Heart right ventricle (tissue), 16 donors: ENCODE data around the gene NR2F1. TPM values are rescaled to one million over a fixed set of nuclear protein-coding genes. Genes with fewer than 3 reads are reported as not detected.

Experiments used
- ATAC-seq, 8 donors: fragments of 200-7000 bp; cut with Tn5 transposase; one replicate each; pipeline ENCODE4 v1.9.1; 2020; ENCODE audit warnings: mild to moderate bottlenecking in 8 of 8, moderate library complexity in 8 of 8, moderate number of reproducible peaks in 1 of 8
- DNase-seq, 2 donors: peaks; one replicate each; pipeline ENCODE4 v3.0.0-alpha.2; 2020
- H3K27ac ChIP-seq, 10 donors: fragments of 200-600 bp; sonication (generic) in 2 of 10; one replicate each; pipeline versions ENCODE4 v1.5.0 to v1.8.0; 2020 to 2022; ENCODE audit warnings: mild to moderate bottlenecking in 3 of 10
- H3K27me3 ChIP-seq, 7 donors: fragments of 200-600 bp; one replicate each; pipeline ENCODE4 v1.8.0; 2021 to 2022; ENCODE audit warnings: mild to moderate bottlenecking in 2 of 7
- H3K36me3 ChIP-seq, 9 donors: fragments of 200-600 bp; sonication (generic) in 1 of 9; one replicate each; pipeline versions ENCODE4 v1.5.0 to v1.8.0; 2020 to 2022; ENCODE audit warnings: mild to moderate bottlenecking in 2 of 9
- H3K4me1 ChIP-seq, 9 donors: fragments of 200-600 bp; sonication (generic) in 1 of 9; one replicate each; pipeline versions ENCODE4 v1.5.0 to v1.8.0; 2020 to 2022; ENCODE audit warnings: mild to moderate bottlenecking in 4 of 9
- H3K4me3 ChIP-seq, 10 donors: fragments of 200-600 bp; sonication (generic) in 2 of 10; one replicate each; pipeline versions ENCODE4 v1.5.0 to v1.8.0; 2020 to 2022; ENCODE audit warnings: mild to moderate bottlenecking in 7 of 10, moderate library complexity in 2 of 10
- H3K9me3 ChIP-seq, 11 donors: fragments of 200-600 bp in 10 of 11; sonication (generic) in 2 of 11; one replicate each; pipeline versions ENCODE4 v1.5.0 to v1.8.0; 2013 to 2022; ENCODE audit warnings: mild to moderate bottlenecking in 2 of 11, control low read depth in 1 of 11, moderate library complexity in 1 of 11
- CTCF ChIP-seq, 9 donors: fragments of 200-600 bp; sonication (generic) in 2 of 9; IDR thresholded peaks; one replicate each; pipeline versions ENCODE4 v1.5.0 to v1.8.0; 2021 to 2022; ENCODE audit warnings: antibody characterized with exemption in 9 of 9, mild to moderate bottlenecking in 5 of 9, moderate library complexity in 1 of 9
- WGBS, 2 donors: extraction: QIAGEN DNeasy Blood & Tissue Kit; methylation state at CpG; one replicate each; pipeline ENCODE4 v1.1.7; 2013; ENCODE audit warnings: inconsistent platforms in 1 of 2; 5-methylcytosine and 5-hydroxymethylcytosine counted together
- intact Hi-C, 10 donors: fragments of 100-400 bp; cut with DNase I; formaldehyde crosslinking; loops; one replicate each; pipeline versions ENCODE4 v1.11.1 to v1.14.2; 2022
- polyA plus RNA-seq, 2 donors: library from polyadenylated mRNA; stranded (reverse); fragments of 200-250 nt; gene quantifications; one replicate each; pipeline ENCODE4 v1.2.3, GENCODE V29; 2013
- total RNA-seq, 10 donors: library from RNA; stranded (reverse); fragmentation: NEBNext Ultra II Directional in 3 of 10; extraction: Animal tissue kit (Norgen Biotek cat#: 25700) in 3 of 10; gene quantifications; one replicate each; pipeline versions ENCODE4 v1.2.1 to v1.2.4, GENCODE V29; 2021 to 2023
- donor health status: Arrhythmogenic right ventricular cardiomyopathy.
- donor health status: ischemic (EF 13 %, LVEDD 7.1; RV severe dilation, severe dysfunction).
- donor health status: healthy with polysubstance abuse.
- donor health status: DM: no; HTN: yes; CAD: no.
- donor health status: DM: no; HTN: no; CAD: no.
- donor health status: ischemic (EF 25% LVEDD 6.9; RV normal size, moderate dysfunction).
- donor health status: ischemic (EF 25% LVEDD 5.7; RV mildly dilated, moderate dysfunction).
- donor health status: healthy.
- donor health status: DM: yes; HTN: yes; CAD: no.
- donor health status: Ischemic cardiomyopathy.
- donor health status: ischemic (EF 35%, LVEDD 5.7; RV mildly dilated, moderate dysfunction).
- donor health status: nonischemic (EF 11% LVEDD 7.7; RV severe dilation, severe dysfunction).
- donor health status: DM: yes; HTN: yes; CAD: no.
- donor health status: PGD.
- donor health status: ischemic (EF 29% LVEDD 5.4; RV normal size, mild dysfunction).
- donor health status: nonischemic (EF 23%, LVEDD 6.1; RV moderate dilation, normal function).

Gene NR2F1
- total and polyA plus RNA-seq, 12 donors = 0.27 to 2.4 (median 0.92) TPM

- no peak for TF ChIP-seq CTCF (IDR thresholded peaks at IDR 0.05)
- peaks cover 0 to 7% (median 0%) of the 10 kb centered on the region in 9 donors for H3K4me1 ChIP-seq
- 85 to 86% methylated on average over 4 of the region's 4 CpGs for WGBS, 2 donors
- ATAC-seq (no peak), DNase-seq (no peak)
- H3K27me3 ChIP-seq = peaks cover 23 to 100% (median 83%) of the 10 kb centered on the region in 7 donors
- no peaks in the 10 kb centered on the region for H3K36me3 ChIP-seq
- no peak overlapping the region for H3K27ac ChIP-seq
- peaks cover 0 to 7% (median 0%) of the 10 kb centered on the region in 11 donors for H3K9me3 ChIP-seq
- intact Hi-C loops = no loop called here
- H3K4me3 ChIP-seq = no peak overlapping the region
Measured at GRCh38 chr5:93591323-93591945, 8.4 kb downstream of the NR2F1 start.

- peaks cover 25 to 100% (median 83%) of the 10 kb centered on the region in 7 donors for H3K27me3 ChIP-seq
- intact Hi-C loops = no loop called here
- 57 to 73% methylated on average over 5 of the region's 5 CpGs for WGBS, 2 donors
- DNase-seq (no peak), ATAC-seq (no peak)
- no peaks in the 10 kb centered on the region for H3K36me3 ChIP-seq
- peaks cover 0 to 7% (median 0%) of the 10 kb centered on the region in 11 donors for H3K9me3 ChIP-seq
- H3K4me1 ChIP-seq = peaks cover 0 to 14% (median 0%) of the 10 kb centered on the region in 9 donors
- H3K4me3 ChIP-seq = no peak overlapping the region
- H3K27ac ChIP-seq = no peak overlapping the region
- no peak for TF ChIP-seq CTCF (IDR thresholded peaks at IDR 0.05)
Measured at GRCh38 chr5:93592883-93593282, 9.9 kb downstream of the NR2F1 start.

GRCh38 chr5:93593476-93594131 lies 10.6 kb downstream of the NR2F1 start:
- Histone ChIP-seq H3K4me1 (peaks cover 0 to 11% (median 0%) of the 10 kb centered on the region in 9 donors), H3K27ac (no peak overlapping the region), H3K4me3 (no peak overlapping the region), H3K36me3 (no peaks in the 10 kb centered on the region), H3K9me3 (peaks cover 0 to 7% (median 0%) of the 10 kb centered on the region in 11 donors), H3K27me3 (peaks cover 21 to 100% (median 85%) of the 10 kb centered on the region in 7 donors)
- 34 to 50% methylated on average over 30 of the region's 30 CpGs for WGBS, 2 donors
- intact Hi-C loops = no loop called here
- TF ChIP-seq CTCF (IDR thresholded peaks at IDR 0.05) = no peak
- ATAC-seq = no peak
- no peak for DNase-seq

GRCh38 chr5:93594591-93595419 lies 11.8 kb downstream of the NR2F1 start:
- Histone ChIP-seq H3K36me3 (no peaks in the 10 kb centered on the region), H3K4me1 (peaks cover 0 to 11% (median 0%) of the 10 kb centered on the region in 9 donors), H3K4me3 (no peak overlapping the region), H3K27me3 (peaks cover 26 to 100% (median 86%) of the 10 kb centered on the region in 7 donors), H3K9me3 (peaks cover 0 to 7% (median 0%) of the 10 kb centered on the region in 11 donors), H3K27ac (no peak overlapping the region)
- no peak for TF ChIP-seq CTCF (IDR thresholded peaks at IDR 0.05)
- intact Hi-C loops = no loop called here
- DNase-seq = no peak
- 27 to 40% methylated on average over 37 of the region's 37 CpGs for WGBS, 2 donors
- no peak for ATAC-seq
